Esophagus mucosa (tissue), 1 donor: ENCODE results near the gene MEAK7. TPM values are rescaled to one million over a fixed set of nuclear protein-coding genes. Genes with fewer than 3 reads are reported as not detected.
A peak's percentile ranks its signal among the peaks of the same experiment; 100 is the strongest.

Source experiments
- ATAC-seq: fragments of 200-7000 bp; cut with Tn5 transposase; one replicate; pipeline ENCODE4 v1.9.1; 2020
- total RNA-seq: library from RNA; stranded (reverse); gene quantifications from one replicate; pipeline ENCODE4 v1.2.4, GENCODE V29; 2023
- donor health status: DM: yes; HTN: yes; CAD: no.

The MEAK7 gene
- total RNA-seq, 1 donor from 2014 or later = 58.3 TPM

GRCh38 chr16:84465154-84465553 lies 39.3 kb downstream of the MEAK7 start:
- ATAC-seq = no peak

- no peak for ATAC-seq
Measured at GRCh38 chr16:84464116-84464515, 40.3 kb downstream of the MEAK7 start.

- no peak for ATAC-seq
Measured at GRCh38 chr16:84463221-84463620, 41.2 kb downstream of the MEAK7 start.

- ATAC-seq = peak; percentile 69
Measured at GRCh38 chr16:84462296-84463210, 41.9 kb downstream of the MEAK7 start.

- peak; percentile 16 for ATAC-seq
Measured at GRCh38 chr16:84461413-84462295, 42.8 kb downstream of the MEAK7 start.

- ATAC-seq = no peak
Measured at GRCh38 chr16:84461029-84461412, 43.4 kb downstream of the MEAK7 start.

GRCh38 chr16:84460406-84461028 lies 43.9 kb downstream of the MEAK7 start:
- ATAC-seq = no peak

GRCh38 chr16:84459941-84460405 lies 44.5 kb downstream of the MEAK7 start:
- ATAC-seq = peak; percentile 24

- ATAC-seq = no peak
Measured at GRCh38 chr16:84459533-84459894, 44.9 kb downstream of the MEAK7 start.

- ATAC-seq = peak; percentile 6
Measured at GRCh38 chr16:84458606-84459532, 45.6 kb downstream of the MEAK7 start.

GRCh38 chr16:84455031-84455430 lies 49.4 kb downstream of the MEAK7 start:
- peak; percentile 30 for ATAC-seq

Other genes with a start within 250 kb of the MEAK7 start
- 1.1 TPM for gene WFDC1, start 209.8 kb downstream of the MEAK7 start, total RNA-seq
- gene ATP2C2, start 136.1 kb downstream of the MEAK7 start, total RNA-seq = 6.9 TPM
- 16.3 TPM for gene COTL1, start 113.4 kb upstream of the MEAK7 start, total RNA-seq
- gene KLHL36, start 143.9 kb upstream of the MEAK7 start, total RNA-seq = 26.3 TPM
- 63.0 TPM for gene USP10, start 195.3 kb upstream of the MEAK7 start, total RNA-seq